HL-60/S4 treated with retinoic acid at 250 ng/mL for 4 days and 3 days (cell line): ENCODE results near the gene CS.
"Not testable (repeated sequence)": the region's sequence is repeated elsewhere in the genome, so short reads cannot be mapped to it uniquely, and the experiment has no call there.

Experiments
- in situ Hi-C: fragments of 300-500 bp; cut with MboI; formaldehyde crosslinking; loops from 2 replicates; pipeline ENCODE4 v1.7.0; 2022; ENCODE audit warnings: low sequenced_read_pairs

The CS gene

DNA sequence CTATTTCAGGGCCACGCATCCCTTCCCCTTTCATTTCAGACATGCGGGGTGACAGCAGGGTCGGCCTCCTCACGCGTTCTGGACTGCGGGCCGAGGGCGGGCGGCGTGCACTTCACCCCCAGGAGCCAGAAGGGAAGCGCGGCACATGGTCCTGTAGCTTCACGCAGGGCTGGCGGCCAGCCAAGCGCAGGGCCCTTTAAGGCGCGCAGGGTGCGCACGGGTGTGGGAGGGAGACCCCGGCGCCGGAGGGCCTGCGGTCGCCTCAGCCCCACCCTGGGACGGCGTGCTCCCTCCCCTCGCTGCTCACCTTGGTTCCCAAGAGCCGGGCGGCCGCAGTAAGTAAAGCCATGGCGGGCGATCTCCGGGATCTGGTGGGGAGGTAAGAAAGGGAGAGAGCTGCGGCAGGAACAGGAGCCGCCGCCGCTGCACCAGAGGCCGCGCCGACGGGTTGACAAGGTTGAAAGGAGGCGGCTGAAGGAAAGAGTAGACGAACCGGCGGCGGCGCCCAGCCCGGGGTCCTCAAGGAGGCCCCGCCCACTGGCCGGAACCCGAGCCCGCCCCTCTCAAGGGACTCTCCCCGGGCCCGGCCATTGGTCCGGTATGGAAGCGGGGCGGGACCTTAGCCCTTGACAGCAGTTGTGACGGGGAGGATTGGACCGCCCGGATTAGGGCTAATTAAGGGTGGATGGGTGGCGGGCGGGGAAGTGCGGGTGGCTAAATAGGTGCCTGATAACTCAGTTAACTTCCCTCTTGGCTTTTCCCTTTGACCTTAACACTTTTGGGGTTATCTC, at the start of gene CS:
Gene CS, minus strand, starts transcription at position 478 of the 791 bp plus-strand sequence. Its CDS starts 129 bp downstream, at position 349.
- in situ Hi-C loops = no loop called here

DNA sequence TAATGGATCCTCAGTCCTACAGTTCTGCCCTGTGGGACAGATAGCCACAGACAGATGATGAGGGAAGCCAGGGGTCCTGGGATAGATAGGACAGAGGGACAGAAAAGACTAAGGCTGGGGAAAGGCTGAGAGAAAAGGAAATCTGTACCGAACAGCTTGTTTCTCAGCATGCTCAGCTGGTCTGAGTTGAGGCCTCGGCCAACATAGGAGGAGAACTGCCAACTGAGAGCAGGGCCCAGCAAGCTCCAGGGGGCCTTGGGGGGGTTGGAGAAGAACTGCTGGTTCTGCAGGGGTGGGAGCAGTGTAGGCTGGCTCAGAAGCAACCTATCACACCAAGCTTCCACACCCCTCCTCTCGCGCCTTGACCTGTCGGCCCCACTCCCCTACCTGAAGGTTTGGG, 48.6 kb upstream of the CS start:
- in situ Hi-C loops = no loop called here

DNA sequence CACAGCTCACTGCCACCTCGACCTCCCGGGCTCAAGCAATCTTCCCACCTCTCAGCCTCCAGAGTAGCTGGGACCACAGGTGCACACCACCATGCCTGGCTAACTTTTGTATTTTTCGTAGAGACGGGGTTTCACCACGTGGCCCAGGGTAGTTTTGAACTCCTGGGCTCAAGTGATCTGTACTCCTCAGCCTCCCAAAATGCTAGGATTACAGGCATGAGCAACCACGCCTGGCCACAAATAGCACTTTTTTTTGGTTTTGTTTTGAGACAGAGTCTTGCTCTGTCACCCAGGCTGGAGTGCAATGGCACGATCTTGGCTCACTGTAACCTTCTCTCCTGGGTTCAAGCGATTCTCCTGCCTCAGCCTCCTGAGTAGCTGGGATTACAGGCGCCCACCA, 47.1 kb upstream of the CS start:
- in situ Hi-C loops = not testable (repeated sequence)

DNA sequence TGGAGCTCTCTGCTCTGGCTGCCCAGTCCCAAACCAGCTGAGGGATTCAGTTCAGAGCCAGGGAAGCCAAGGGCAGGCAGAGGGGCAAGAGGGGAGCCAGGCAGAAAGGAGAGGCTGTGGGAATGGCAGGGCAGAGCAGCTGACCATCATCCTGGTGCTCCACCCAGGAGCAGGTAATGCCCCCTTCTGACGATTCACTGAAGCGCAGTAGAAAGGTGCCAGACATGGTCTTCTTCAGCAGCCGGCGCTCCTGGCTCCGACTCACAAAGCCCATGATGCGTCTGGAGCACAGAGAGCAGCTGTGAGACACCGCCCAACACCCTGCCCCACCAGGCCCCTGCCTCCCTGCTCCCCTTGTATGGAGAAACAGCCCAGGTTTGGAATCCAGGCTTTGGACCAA, 46.5 kb upstream of the CS start:
- in situ Hi-C loops = no loop called here

DNA sequence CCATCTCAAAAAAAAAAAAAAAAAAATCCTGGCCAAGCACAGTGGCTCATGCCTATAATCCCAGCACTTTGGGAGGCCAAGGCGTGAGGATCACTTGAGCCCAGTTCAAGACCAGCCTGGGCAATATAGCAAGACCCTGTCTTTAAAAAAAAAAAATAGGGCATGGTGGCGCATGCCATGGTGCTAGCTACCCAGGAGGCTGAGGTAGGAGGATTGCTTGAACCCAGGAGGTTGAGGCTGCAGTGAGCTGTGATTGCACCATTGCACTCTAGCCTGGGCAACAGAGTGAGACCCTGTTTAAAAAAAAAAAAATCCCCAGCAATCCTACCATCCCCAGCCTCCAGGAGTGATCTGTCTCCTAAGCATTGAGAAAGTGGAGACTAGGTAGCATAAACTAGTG, 42.2 kb upstream of the CS start:
- in situ Hi-C loops = not testable (repeated sequence)

DNA sequence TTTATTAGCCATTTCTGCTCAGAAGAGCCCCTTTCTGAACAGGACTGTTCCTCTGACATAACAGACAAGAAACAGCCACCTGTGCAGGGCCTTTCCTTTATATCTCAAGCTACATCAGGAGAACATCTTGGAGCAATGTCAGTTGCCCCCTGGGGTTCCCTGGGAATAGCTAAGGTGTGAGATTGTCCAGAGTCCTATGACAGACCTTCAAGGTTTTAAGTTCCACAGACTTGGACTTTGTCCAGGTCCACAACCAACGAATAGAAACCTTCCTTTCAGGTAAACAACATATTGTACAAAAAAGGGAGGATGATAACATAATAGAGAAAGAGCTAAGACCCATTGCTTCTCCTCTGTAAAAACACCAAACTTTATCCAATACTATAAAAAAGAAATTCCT, 41.5 kb upstream of the CS start:
- in situ Hi-C loops = no loop called here

DNA sequence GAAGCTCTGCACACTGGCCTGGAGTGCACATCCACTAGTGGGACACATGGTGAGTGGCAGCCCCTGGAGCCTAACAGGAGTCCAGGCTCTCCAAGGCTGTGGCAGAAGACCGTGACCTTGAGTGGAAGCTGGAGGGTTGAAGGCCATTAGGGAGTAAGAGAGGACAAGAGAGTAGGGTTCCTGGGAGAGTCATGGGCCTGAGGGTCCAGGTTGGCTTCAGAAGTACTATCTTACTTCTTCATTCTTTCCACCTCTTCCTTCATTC, 39.0 kb upstream of the CS start:
- in situ Hi-C loops = no loop called here

DNA sequence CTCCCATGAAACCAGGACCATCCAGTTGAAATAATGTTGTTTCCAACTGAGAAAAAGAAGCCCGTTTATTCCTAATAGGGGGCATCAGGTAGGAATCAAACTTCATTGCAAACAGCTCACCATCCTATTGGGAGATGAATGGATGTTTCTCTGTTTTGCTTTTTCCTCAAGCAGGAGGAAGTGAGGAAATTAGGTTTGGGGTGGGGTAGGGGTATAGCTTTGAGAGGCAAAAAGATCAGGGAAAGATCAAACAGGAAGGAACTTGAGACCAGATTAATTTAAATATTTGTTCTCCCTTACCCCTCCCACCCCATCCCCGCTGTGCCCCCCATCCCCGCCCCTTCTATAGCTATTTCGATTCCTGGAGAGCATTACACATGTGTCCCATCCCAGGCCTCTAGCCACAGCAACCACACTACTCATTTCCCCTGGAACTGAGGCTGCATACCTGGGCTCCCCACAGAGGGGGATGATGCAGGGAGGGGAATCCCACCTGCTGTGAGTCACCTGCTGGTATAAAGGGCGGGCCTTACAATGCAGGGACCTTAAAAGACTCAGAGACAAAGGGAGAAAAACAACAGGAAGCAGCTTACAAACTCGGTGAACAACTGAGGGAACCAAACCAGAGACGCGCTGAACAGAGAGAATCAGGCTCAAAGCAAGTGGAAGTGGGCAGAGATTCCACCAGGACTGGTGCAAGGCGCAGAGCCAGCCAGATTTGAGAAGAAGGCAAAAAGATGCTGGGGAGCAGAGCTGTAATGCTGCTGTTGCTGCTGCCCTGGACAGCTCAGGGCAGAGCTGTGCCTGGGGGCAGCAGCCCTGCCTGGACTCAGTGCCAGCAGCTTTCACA, 38.4 kb upstream of the CS start, which contains the start of gene IL23A:
Gene IL23A, plus strand, starts transcription at position 577 of the 850 bp plus-strand sequence. Its CDS starts 161 bp downstream, at position 738.
- in situ Hi-C loops = no loop called here

DNA sequence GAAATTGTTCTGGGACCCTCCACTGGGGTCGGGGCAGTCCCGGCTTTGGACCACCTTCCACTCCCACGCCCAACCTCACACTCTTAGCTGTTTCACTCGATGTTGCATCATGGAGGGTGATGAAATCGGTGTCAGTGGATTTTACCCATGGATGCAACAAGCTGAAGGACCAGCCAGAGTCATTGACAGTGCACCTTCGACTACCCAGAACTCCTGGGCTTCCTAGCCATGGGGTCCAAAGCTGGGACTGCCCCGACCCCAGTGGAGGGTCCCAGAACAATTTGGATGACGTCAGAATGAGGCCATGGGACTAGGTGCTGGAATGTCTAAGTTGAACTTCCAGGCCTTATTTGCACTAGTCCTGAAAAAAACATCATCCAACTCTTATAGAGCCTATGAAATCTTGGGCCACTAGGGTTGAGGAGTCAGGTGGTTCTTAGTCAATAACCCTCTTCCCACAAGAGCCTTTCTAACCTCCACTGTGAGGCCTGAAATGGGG, 37.7 kb upstream of the CS start:
- in situ Hi-C loops = no loop called here

DNA sequence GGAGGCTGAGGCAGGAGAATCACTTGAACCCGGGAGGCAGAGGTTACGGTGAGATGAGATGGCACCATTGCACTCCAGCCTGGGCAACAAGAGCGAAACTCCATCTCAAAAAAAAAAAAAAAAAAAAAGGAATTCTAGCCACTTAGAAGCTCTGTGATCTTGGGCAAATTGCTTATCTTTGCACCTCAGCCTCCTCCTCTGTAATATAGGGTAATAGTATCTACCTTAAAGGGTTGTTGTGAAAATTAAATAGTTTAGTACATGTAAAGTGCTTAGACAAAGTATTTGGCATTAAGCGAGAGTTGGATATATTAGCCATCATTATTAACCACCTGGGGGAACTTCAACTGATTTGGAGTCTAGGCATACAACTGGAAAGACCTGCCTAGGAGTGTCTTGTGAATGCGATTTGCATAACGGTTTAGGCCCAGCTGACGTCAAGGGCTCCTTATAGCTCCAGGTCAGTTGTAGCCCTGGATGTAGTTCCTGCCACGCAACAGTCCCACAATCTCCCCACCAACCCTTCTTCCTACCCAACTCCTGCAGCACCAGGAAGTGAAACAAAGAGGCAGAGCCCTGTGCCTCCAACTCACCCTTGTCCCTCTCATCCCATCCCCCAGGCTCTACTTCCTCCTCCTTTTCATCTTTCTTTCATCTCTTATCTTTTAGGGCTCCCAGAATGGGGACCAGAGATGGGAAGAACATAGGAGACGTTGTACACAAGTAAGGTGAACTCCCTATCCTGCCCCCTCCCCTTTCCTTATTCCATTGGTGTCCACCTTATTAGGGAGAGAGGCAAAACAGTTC, 36.4 kb upstream of the CS start:
- in situ Hi-C loops = no loop called here

DNA sequence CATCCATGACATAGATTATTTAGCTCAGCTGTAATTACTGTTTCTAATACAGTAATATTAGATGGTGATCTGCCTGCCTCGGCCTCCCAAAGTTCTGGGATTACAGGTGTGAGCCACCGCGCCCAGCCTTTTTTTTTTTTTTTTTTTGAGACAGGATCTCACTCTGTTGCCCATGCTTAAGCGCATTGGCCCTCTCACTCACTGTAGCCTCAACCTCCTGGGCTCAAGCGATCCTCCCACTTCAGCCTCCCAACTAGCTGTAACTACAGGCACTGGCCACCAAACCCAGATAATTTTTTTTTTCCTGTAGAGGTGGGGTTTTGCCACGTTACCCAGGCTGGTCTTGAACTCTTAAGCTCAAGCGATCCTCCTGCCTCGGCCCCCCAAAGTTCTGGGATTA, 35.4 kb upstream of the CS start:
- in situ Hi-C loops = not testable (repeated sequence)

DNA sequence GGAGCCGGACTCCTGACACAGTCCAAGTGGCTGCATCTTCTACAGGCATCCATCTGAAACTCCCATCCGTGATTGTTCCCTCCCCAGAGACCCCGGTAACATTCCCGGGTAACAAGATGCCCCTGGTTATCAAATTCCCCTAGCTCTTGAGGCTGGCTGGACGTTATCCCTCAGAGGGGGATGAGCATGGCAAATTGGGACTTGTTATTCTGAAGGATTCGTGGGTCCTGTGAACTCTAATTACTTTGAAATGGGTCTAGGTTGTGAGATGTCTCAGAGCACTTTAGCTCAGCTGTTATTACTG, 34.3 kb upstream of the CS start:
- in situ Hi-C loops = no loop called here

DNA sequence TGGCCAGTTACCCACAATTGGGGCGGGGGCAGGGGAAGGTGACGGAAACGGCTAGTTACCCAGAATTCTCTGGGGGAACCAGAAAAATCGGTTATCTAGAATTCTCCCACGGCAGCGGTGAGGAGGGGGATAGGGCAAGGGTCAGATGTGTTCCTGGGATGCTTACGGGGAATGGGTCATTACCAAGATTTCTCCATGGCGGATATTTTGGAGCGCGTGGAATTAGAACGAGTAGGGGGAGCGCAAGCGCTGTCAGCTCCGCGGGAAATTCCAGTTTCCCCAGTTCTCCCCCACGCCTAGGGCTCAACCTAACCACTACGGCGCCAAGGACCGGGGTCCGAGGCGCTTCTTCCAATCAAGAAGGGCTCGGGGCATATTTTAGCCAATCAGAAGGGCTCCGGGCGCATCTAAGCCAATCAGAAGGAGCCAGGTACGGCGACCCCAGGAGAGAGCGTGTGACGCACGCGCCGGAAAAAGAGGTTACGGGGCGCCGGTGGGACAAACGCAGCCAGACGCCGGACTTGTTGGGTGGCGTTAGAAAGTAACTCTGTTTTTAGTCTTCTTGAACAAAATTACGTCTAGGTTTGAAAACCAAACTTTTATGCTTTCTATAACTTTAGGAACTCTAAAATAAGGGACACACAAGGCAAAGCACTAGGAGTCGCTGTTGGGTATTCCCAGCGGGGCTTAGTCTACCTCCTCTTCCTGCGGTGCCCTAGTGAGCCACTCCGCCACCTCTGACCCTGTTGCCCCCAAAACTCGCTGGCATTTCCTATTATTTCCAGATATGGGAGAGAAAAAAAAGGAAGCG, 33.8 kb upstream of the CS start, which contains the start of gene PAN2:
Gene PAN2, minus strand, starts transcription at position 322 of the 811 bp plus-strand sequence. CDS start 906 bp downstream, outside the sequence.
- in situ Hi-C loops = no loop called here

DNA sequence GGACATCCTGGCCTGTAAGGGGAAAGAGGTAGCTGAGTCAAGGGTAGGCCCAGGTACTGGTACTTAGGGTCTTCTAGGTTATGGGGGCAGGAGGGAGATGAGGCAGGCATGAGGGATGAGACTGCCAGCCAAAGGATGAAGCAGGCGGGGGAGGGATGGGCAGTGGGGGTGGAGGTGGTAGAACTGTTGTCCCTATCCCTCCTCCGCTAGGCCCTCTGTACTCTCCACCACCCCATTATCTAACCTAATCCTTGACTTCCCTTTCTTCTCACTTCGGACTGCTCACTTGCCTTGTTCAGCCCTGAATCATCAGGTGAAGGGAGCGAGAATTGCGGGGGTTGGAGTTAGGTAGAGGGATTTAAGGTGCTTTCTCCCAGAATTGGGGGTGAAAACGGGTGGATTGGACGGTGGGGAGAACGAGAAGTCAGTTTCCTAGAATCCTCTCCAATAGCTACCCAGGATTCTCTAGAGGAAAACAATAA, 33.1 kb upstream of the CS start:
- in situ Hi-C loops = no loop called here

DNA sequence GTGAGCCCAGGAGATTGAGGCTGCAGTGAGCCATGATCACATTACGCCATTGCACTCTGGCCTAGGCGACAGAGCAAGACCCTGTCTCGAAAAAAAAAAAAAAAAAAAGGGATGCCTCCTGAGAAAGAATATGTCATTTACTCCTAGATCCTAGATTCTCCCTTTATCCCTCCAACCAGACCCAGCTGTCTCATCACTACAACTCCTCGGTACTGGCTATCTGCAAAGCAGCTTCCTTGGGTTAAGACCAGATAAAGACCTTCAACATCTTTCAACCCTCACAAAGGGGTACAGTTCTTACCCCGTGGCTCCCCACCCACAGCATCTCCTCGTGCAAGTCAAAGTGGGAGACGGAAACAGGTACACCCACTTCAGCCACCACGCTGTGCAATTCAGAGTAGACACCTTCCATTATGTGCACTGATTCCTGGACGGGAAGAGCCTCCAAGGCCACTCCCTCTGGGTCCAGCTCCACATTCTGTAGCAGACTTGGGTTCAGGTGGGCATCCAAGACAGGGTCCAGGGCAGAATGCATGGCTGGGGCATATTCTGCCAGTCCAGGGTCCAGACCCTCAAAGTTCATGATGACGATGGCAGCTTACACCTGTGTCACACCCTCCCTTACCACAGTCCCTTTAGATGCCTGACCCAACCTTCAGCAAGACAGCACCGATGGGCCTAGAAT, 32.5 kb upstream of the CS start:
- in situ Hi-C loops = no loop called here

DNA sequence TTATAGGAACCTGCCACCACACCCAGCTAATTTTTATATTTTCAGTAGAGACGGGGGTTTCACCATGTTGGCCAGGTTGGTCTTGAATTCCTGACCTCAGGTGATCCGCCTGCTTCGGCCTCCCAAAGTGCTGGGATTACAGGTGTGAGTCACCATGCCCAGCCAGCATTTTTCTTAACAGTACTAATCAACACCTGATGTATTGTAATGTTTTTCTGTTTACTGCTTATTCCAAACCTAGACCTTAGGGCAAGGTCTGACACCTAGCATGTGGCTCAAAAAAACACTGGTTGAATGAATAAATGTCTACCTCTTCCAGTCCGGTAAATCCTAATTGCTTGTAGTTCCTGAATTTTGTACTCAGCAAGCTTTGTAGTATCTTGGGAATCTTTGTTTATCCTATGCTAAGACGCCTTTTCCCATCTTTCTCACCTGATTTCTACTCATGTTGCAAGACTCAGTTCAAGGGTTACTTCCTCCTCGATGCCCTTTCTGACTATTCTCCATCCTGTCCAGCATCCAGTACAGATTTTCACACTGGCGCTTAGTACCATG, 30.9 kb upstream of the CS start:
- in situ Hi-C loops = no loop called here

DNA sequence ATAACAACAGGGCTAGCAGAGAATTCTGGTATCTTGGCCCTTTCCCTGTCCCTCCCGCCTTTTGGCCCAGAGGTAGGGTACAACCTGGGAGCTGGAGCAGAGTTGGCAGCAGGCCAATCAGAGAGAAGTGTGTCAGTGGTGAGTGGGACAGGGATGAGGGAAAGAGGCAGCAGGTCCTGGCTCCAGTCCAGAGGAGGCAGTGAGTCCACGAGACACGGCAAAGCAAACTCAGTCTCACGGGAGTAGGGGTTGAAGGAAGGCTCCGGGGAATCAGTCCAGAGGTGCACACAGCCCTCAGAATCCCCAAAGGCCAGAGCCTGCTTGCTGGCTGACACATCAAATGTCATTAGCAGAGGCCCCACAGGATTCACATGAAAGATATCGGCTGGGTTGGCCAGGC, 26.4 kb upstream of the CS start:
- in situ Hi-C loops = no loop called here

DNA sequence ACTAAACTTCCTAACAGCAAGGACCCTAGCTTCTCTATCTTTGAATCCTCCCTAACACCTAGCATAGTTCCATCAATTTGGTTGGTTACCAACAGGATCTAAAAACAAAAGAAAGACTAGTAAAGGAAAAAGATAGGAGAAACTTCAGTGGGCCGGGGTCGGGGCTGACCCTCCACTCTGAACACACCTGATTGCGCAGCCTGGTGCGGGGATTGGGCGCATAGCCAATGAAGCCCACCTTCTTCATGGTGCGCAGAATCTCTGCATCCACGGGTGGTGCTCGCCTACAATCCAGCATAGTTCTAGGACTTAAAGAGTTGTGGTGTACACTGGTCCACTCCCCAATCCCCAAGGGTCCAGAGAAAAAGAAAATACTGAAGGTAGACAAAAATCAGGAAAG, 26.0 kb upstream of the CS start:
- in situ Hi-C loops = no loop called here

DNA sequence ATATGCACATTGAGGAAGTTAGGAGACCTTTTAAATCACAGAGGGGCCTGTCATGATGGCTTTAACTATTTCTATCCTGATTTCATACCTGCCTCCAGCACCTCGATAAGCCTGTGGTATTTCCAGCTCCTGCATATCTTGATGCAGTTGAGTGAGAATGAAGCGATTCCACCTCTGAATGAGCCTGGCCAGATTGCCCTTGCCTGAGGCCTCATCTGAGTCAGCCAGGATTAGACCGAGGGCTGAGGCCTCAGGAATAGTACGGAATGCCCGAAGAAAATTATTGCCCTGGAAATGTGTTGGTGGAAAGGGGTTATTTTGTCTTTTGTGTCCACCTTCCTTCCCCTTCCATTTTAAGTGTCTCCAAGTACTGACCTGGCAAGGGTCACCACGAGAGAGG, 24.1 kb upstream of the CS start:
- in situ Hi-C loops = no loop called here

DNA sequence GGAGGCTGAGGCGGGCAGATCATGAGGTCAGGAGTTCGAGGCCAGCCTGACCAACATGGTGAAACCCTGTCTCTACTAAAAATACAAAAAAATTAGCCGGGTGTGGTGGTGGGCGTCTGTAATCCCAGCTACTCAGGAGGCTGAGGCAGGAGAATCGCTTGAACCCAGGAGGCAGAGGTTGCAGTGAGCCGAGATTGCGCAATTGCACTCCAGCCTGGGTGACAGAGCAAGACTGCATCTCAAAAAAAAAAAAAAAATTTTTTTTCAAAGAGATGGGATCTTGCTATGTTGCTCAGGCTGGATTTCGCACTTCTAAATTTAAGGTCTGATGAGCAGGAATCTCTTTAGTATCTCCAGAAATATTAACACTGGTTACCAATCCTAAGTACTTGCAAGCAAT, 21.5 kb upstream of the CS start:
- in situ Hi-C loops = not testable (repeated sequence)
